ENCODE data around the gene DPH5. TPM values are rescaled to one million over a fixed set of nuclear protein-coding genes. Genes with fewer than 3 reads are reported as not detected.

DPH5 gene
- polyA plus RNA-seq, 1 of the 3 experiments (the other 2 are of a cell fraction), result 36.6 TPM

DNA sequence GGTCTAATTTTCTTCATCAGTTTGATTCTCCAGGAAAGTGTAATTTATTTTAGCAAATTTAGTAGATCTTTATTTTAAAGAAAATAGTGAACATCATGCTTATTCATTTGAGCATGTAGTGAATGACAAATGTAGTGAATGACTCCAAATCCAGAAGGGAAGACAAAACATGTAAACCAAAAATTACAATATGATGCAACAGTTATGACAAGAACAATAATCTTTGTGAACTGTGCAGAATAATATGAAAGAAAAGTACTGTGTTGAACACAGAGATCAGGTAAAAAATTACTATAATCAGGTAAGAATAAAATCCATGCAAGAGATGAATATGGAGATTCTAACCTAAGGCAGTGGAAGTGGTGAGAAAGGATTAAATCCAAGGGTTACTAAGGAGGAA lies 30.0 kb upstream of the DPH5 start (continued):
- TF ChIP-seq, protein P1, sequence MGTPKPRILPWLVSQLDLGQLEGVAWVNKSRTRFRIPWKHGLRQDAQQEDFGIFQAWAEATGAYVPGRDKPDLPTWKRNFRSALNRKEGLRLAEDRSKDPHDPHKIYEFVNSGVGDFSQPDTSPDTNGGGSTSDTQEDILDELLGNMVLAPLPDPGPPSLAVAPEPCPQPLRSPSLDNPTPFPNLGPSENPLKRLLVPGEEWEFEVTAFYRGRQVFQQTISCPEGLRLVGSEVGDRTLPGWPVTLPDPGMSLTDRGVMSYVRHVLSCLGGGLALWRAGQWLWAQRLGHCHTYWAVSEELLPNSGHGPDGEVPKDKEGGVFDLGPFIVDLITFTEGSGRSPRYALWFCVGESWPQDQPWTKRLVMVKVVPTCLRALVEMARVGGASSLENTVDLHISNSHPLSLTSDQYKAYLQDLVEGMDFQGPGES (IDR thresholded peaks at IDR 0.05; ENCODE audit: low read depth, low read length), result no peak
- no peak for TF ChIP-seq FOSL2 (IDR thresholded peaks at IDR 0.05; ENCODE audit: borderline replicate concordance, low read depth)
- no peak for TF ChIP-seq TEAD4 (IDR thresholded peaks at IDR 0.05; ENCODE audit: borderline replicate concordance, insufficient read depth)
- no peak for TF ChIP-seq RFX5 (IDR thresholded peaks at IDR 0.05; ENCODE audit: low read length)
- no peak for TF ChIP-seq MXI1 (IDR thresholded peaks at IDR 0.05; ENCODE audit: low read depth, low read length)
- no peak for TF ChIP-seq EZH2phosphoT487 (IDR thresholded peaks at IDR 0.05; ENCODE audit: borderline replicate concordance, low read depth)
- no peak for TF ChIP-seq SMC3 (IDR thresholded peaks at IDR 0.05; ENCODE audit: low read depth, low read length)
- TF ChIP-seq YY1 (IDR thresholded peaks at IDR 0.05; ENCODE audit: low read depth), result no peak
- no peak for TF ChIP-seq SIN3A (IDR thresholded peaks at IDR 0.05; ENCODE audit: borderline replicate concordance, low read depth, low read length)
- TF ChIP-seq NFIC (IDR thresholded peaks at IDR 0.05; ENCODE audit: borderline replicate concordance), result no peak
- TF ChIP-seq RAD21 (IDR thresholded peaks at IDR 0.05; ENCODE audit: low read length), result no peak
- TF ChIP-seq POLR2AphosphoS5 (IDR thresholded peaks at IDR 0.05; ENCODE audit: low read depth, low read length), result no peak
- TF ChIP-seq, protein P2, sequence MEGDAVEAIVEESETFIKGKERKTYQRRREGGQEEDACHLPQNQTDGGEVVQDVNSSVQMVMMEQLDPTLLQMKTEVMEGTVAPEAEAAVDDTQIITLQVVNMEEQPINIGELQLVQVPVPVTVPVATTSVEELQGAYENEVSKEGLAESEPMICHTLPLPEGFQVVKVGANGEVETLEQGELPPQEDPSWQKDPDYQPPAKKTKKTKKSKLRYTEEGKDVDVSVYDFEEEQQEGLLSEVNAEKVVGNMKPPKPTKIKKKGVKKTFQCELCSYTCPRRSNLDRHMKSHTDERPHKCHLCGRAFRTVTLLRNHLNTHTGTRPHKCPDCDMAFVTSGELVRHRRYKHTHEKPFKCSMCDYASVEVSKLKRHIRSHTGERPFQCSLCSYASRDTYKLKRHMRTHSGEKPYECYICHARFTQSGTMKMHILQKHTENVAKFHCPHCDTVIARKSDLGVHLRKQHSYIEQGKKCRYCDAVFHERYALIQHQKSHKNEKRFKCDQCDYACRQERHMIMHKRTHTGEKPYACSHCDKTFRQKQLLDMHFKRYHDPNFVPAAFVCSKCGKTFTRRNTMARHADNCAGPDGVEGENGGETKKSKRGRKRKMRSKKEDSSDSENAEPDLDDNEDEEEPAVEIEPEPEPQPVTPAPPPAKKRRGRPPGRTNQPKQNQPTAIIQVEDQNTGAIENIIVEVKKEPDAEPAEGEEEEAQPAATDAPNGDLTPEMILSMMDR (IDR thresholded peaks at IDR 0.05), result no peak
- TF ChIP-seq, protein P3, sequence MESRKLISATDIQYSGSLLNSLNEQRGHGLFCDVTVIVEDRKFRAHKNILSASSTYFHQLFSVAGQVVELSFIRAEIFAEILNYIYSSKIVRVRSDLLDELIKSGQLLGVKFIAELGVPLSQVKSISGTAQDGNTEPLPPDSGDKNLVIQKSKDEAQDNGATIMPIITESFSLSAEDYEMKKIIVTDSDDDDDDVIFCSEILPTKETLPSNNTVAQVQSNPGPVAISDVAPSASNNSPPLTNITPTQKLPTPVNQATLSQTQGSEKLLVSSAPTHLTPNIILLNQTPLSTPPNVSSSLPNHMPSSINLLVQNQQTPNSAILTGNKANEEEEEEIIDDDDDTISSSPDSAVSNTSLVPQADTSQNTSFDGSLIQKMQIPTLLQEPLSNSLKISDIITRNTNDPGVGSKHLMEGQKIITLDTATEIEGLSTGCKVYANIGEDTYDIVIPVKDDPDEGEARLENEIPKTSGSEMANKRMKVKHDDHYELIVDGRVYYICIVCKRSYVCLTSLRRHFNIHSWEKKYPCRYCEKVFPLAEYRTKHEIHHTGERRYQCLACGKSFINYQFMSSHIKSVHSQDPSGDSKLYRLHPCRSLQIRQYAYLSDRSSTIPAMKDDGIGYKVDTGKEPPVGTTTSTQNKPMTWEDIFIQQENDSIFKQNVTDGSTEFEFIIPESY (IDR thresholded peaks at IDR 0.05; ENCODE audit: borderline replicate concordance, low read depth), result no peak

GRCh38 chr1:101051688-101052638 lies 26.4 kb upstream of the DPH5 start:
- H3K79me2 ChIP-seq (ENCODE audit: insufficient read depth), result no peaks in the 10 kb centered on the region
- H3K27ac ChIP-seq (ENCODE audit: low read depth in 2 of 2, low read length in 1 of 2), result no peak overlapping the region
- TF ChIP-seq TAF1 (IDR thresholded peaks at IDR 0.05; ENCODE audit: borderline replicate concordance, low read depth, low read length) (no peak), RFX5 (IDR thresholded peaks at IDR 0.05; ENCODE audit: low read length) (no peak), TEAD4 (IDR thresholded peaks at IDR 0.05; ENCODE audit: borderline replicate concordance, insufficient read depth) (no peak), RXRA (IDR thresholded peaks at IDR 0.05; ENCODE audit: borderline replicate concordance, low read depth) (no peak), EP300 (IDR thresholded peaks at IDR 0.05; ENCODE audit: borderline replicate concordance in 1 of 2, low read depth in 1 of 2, low read length in 1 of 2) (no peak), GABPA (IDR thresholded peaks at IDR 0.05; ENCODE audit: low read depth) (no peak)
- TF ChIP-seq, protein P4, sequence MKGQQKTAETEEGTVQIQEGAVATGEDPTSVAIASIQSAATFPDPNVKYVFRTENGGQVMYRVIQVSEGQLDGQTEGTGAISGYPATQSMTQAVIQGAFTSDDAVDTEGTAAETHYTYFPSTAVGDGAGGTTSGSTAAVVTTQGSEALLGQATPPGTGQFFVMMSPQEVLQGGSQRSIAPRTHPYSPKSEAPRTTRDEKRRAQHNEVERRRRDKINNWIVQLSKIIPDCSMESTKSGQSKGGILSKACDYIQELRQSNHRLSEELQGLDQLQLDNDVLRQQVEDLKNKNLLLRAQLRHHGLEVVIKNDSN (IDR thresholded peaks at IDR 0.05; ENCODE audit: borderline replicate concordance, low read depth), result no peak
- TF ChIP-seq, protein P2 (IDR thresholded peaks at IDR 0.05), result no peak
- CTCF ChIA-PET, result no interaction called here
- H3K9me3 ChIP-seq, result no peaks in the 10 kb centered on the region
- no peaks in the 10 kb centered on the region for H3K4me1 ChIP-seq (ENCODE audit: control insufficient read depth in 1 of 2, insufficient read depth in 2 of 2, low read depth in 1 of 2, low read length in 1 of 2)
- H3F3A ChIP-seq (replicated peaks; ENCODE audit: insufficient read depth), result no peaks in the 10 kb centered on the region
- no peaks in the 10 kb centered on the region for H3K27me3 ChIP-seq (ENCODE audit: insufficient read depth)
- H4K20me1 ChIP-seq (ENCODE audit: insufficient read depth), result no peaks in the 10 kb centered on the region
- no peak overlapping the region for H3K9ac ChIP-seq
- H3K9me2 ChIP-seq, result no peaks in the 10 kb centered on the region
- POLR2A ChIA-PET, result no interaction called here
- no peak for DNase-seq
- 79% methylated on average over 3 of the region's 3 CpGs for WGBS (ENCODE audit: low lambda C conversion rate)
- H3K36me3 ChIP-seq (replicated peaks in 1 of 2; ENCODE audit: control insufficient read depth in 1 of 2, insufficient read depth in 2 of 2, low read length in 1 of 2), result peaks cover 0 to 4% of the 10 kb centered on the region in 2 experiments
- no peak overlapping the region for H2AFZ ChIP-seq (ENCODE audit: low read depth)
- H3K4me2 ChIP-seq, result no peak overlapping the region
- H3K4me3 ChIP-seq (ENCODE audit: low read depth in 2 of 2, low read length in 1 of 2), result no peak overlapping the region

Data from SK-N-SH (cell line).